HG03280 (cell line): ENCODE measurements around the gene SLC25A48.
"Not testable (repeated sequence)": the region's sequence is repeated elsewhere in the genome, so short reads cannot be mapped to it uniquely, and the experiment has no call there.

Experiments
- ATAC-seq: cut with Tn5 transposase; IDR thresholded peaks from one replicate; pipeline ENCODE4 v1.9.1; 2021; ENCODE audit warnings: mild to moderate bottlenecking, moderate library complexity; ENCODE audit not compliant: unreplicated experiment

The SLC25A48 gene

GRCh38 chr5:135829179-135829578 is 5.3 kb upstream of the SLC25A48 start:
- ATAC-seq, result no peak

GRCh38 chr5:135829681-135830383 is 4.6 kb upstream of the SLC25A48 start:
- ATAC-seq, result no peak

GRCh38 chr5:135830384-135830700 is 4.1 kb upstream of the SLC25A48 start:
- ATAC-seq, result no peak

GRCh38 chr5:135830876-135831275 is 3.6 kb upstream of the SLC25A48 start:
- ATAC-seq, result no peak

- no peak for ATAC-seq
Observed at GRCh38 chr5:135831439-135831838, 3.0 kb upstream of the SLC25A48 start.

- no peak for ATAC-seq
Observed at GRCh38 chr5:135831851-135832555, 2.5 kb upstream of the SLC25A48 start.

GRCh38 chr5:135832941-135833920 is 1.2 kb upstream of the SLC25A48 start:
- no peak for ATAC-seq

GRCh38 chr5:135833961-135834638 is 363 bp upstream of the SLC25A48 start:
- no peak for ATAC-seq

- no peak for ATAC-seq
Observed at GRCh38 chr5:135835766-135836165, 1.3 kb downstream of the SLC25A48 start.

GRCh38 chr5:135838395-135838794 is 3.9 kb downstream of the SLC25A48 start:
- not testable (repeated sequence) for ATAC-seq

- ATAC-seq, result no peak
Observed at GRCh38 chr5:135839566-135839965, 5.1 kb downstream of the SLC25A48 start.

GRCh38 chr5:135840959-135841358 is 6.5 kb downstream of the SLC25A48 start:
- ATAC-seq, result no peak

GRCh38 chr5:135842737-135843136 is 8.3 kb downstream of the SLC25A48 start:
- ATAC-seq, result no peak

- ATAC-seq, result no peak
Observed at GRCh38 chr5:135843571-135844337, 9.3 kb downstream of the SLC25A48 start.

- no peak for ATAC-seq
Observed at GRCh38 chr5:135846311-135846710, 11.8 kb downstream of the SLC25A48 start.

GRCh38 chr5:135847976-135848375 is 13.5 kb downstream of the SLC25A48 start:
- no peak for ATAC-seq

GRCh38 chr5:135850231-135850630 is 15.8 kb downstream of the SLC25A48 start:
- no peak for ATAC-seq

- no peak for ATAC-seq
Observed at GRCh38 chr5:135850671-135851070, 16.2 kb downstream of the SLC25A48 start.

- ATAC-seq, result no peak
Observed at GRCh38 chr5:135851186-135851914, 16.9 kb downstream of the SLC25A48 start.
